Mesenchymal stem cell (in vitro differentiated cells and primary cell): ENCODE data around the gene MEIOSIN.

Experiments
- DNase-seq: peaks from one replicate; pipeline ENCODE4 v3.0.0-alpha.2; 2013
- H2AFZ ChIP-seq: one replicate; pipeline ENCODE4 v1.6.1; 2013; ENCODE audit warnings: low read depth, mild to moderate bottlenecking, control low read depth, inconsistent platforms, low read length, moderate library complexity
- H2AK5ac ChIP-seq: 2 replicates; pipeline ENCODE4 v1.6.1; 2013; ENCODE audit warnings: low read length, moderate library complexity, mild to moderate bottlenecking, inconsistent platforms; ENCODE audit not compliant: severe bottlenecking
- H2BK120ac ChIP-seq: one replicate; pipeline ENCODE4 v1.6.1; 2013; ENCODE audit warnings: low read depth, mild to moderate bottlenecking, inconsistent platforms, low read length, moderate library complexity
- H2BK12ac ChIP-seq, 2 experiments: one replicate each; pipeline ENCODE4 v1.6.1; 2013; ENCODE audit warnings: inconsistent platforms in 2 of 2, low read length in 2 of 2, mild to moderate bottlenecking in 2 of 2, moderate library complexity in 2 of 2, control low read depth in 1 of 2
- H2BK15ac ChIP-seq: one replicate; pipeline ENCODE4 v1.6.1; 2013; ENCODE audit warnings: mild to moderate bottlenecking, low read depth, inconsistent platforms; ENCODE audit not compliant: poor library complexity, severe bottlenecking
- H2BK5ac ChIP-seq: 2 replicates; pipeline ENCODE4 v1.6.1; 2013; ENCODE audit warnings: low read depth, mild to moderate bottlenecking, low read length, control low read depth, inconsistent platforms; ENCODE audit not compliant: poor library complexity, severe bottlenecking
- H3K14ac ChIP-seq, 2 experiments: one replicate each; pipeline ENCODE4 v1.6.1; 2013; ENCODE audit warnings: inconsistent platforms in 2 of 2, low read length in 2 of 2, control low read depth in 1 of 2, mild to moderate bottlenecking in 1 of 2, moderate library complexity in 1 of 2
- H3K18ac ChIP-seq, 2 experiments: one replicate each; pipeline ENCODE4 v1.6.1; 2013; ENCODE audit warnings: inconsistent platforms in 2 of 2, low read length in 2 of 2, control low read depth in 1 of 2, low read depth in 1 of 2, mild to moderate bottlenecking in 1 of 2
- H3K23ac ChIP-seq, 2 experiments: one replicate each; pipeline ENCODE4 v1.6.1; 2013; ENCODE audit warnings: inconsistent platforms in 2 of 2, low read length in 2 of 2, mild to moderate bottlenecking in 2 of 2, moderate library complexity in 2 of 2, control low read depth in 1 of 2
- H3K27ac ChIP-seq: 2 replicates; pipeline ENCODE4 v1.5.1; 2013; ENCODE audit warnings: mild to moderate bottlenecking, moderate library complexity, low read length, control low read depth, inconsistent platforms; ENCODE audit not compliant: poor library complexity, severe bottlenecking
- H3K27me3 ChIP-seq, 2 experiments: 2 replicates each; pipeline versions ENCODE4 v1.6.1 to v1.7.0; 2013; ENCODE audit warnings: low read length in 2 of 2, mild to moderate bottlenecking in 2 of 2, moderate library complexity in 2 of 2, control low read depth in 1 of 2, inconsistent platforms in 1 of 2; ENCODE audit not compliant: control insufficient read depth in 1 of 2, insufficient read depth in 1 of 2
- H3K36me3 ChIP-seq, 2 experiments: 2 replicates each; pipeline versions ENCODE4 v1.6.1 to v1.7.0; 2013; ENCODE audit warnings: low read length in 2 of 2, control low read depth in 1 of 2, inconsistent platforms in 1 of 2, low read depth in 1 of 2, mild to moderate bottlenecking in 1 of 2; ENCODE audit not compliant: insufficient read depth in 2 of 2, control insufficient read depth in 1 of 2
- H3K4ac ChIP-seq, 2 experiments: one replicate each; pipeline ENCODE4 v1.6.1; 2013; ENCODE audit warnings: inconsistent platforms in 2 of 2, low read length in 2 of 2, mild to moderate bottlenecking in 2 of 2, moderate library complexity in 2 of 2, control low read depth in 1 of 2, low read depth in 1 of 2
- H3K4me1 ChIP-seq: 2 replicates; pipeline ENCODE4 v1.6.1; 2013; ENCODE audit warnings: low read depth, low read length, control low read depth; ENCODE audit not compliant: control insufficient read depth, insufficient read depth
- H3K4me2 ChIP-seq: 2 replicates; pipeline ENCODE4 v1.6.1; 2013; ENCODE audit warnings: low read length, mild to moderate bottlenecking, inconsistent platforms; ENCODE audit not compliant: poor library complexity, severe bottlenecking
- H3K4me3 ChIP-seq, 2 experiments: 2 replicates each; pipeline versions ENCODE4 v1.5.1 to v1.7.0; 2013; ENCODE audit warnings: low read length in 2 of 2, mild to moderate bottlenecking in 2 of 2, control low read depth in 1 of 2, low read depth in 1 of 2; ENCODE audit not compliant: insufficient read depth in 1 of 2
- H3K79me1 ChIP-seq: replicated peaks from 2 replicates; pipeline ENCODE4 v1.6.1; 2013; ENCODE audit warnings: mild to moderate bottlenecking, control low read depth, low read length, inconsistent platforms; ENCODE audit not compliant: poor library complexity, severe bottlenecking
- H3K9ac ChIP-seq: 2 replicates; pipeline ENCODE4 v1.7.0; 2013; ENCODE audit warnings: mild to moderate bottlenecking, low read length, moderate library complexity
- H3K9me3 ChIP-seq: 2 replicates; pipeline ENCODE4 v1.7.0; 2013; ENCODE audit warnings: mild to moderate bottlenecking, low read length; ENCODE audit not compliant: control insufficient read depth
- H4K8ac ChIP-seq: one replicate; pipeline ENCODE4 v1.6.1; 2013; ENCODE audit warnings: inconsistent platforms, mild to moderate bottlenecking, low read length, moderate library complexity
- H4K91ac ChIP-seq: one replicate; pipeline ENCODE4 v1.6.1; 2013; ENCODE audit warnings: mild to moderate bottlenecking, low read length, inconsistent platforms
- WGBS: methylation state at CpG from one replicate; pipeline ENCODE4 v1.1.7; 2013; ENCODE audit warnings: mixed read lengths; 5-methylcytosine and 5-hydroxymethylcytosine counted together

Gene MEIOSIN

GRCh38 chr19:45764475-45764874, 31.2 kb downstream of the MEIOSIN start:
- H3K18ac ChIP-seq, result peak overlapping the region in 1 of 2 experiments; percentile 30
- H2BK5ac ChIP-seq, result no peak overlapping the region
- H4K8ac ChIP-seq, result peak overlapping the region; percentile 50
- no peak overlapping the region for H2BK15ac ChIP-seq
- H2BK120ac ChIP-seq, result no peak overlapping the region
- no peak overlapping the region for H3K27ac ChIP-seq
- H4K91ac ChIP-seq, result no peak overlapping the region
- no peak overlapping the region for H3K4ac ChIP-seq
- H2AK5ac ChIP-seq, result no peak overlapping the region
- H3K27me3 ChIP-seq, result peaks cover 4 to 17% of the 10 kb centered on the region in 2 experiments
- peaks cover 37% of the 10 kb centered on the region for H3K4me1 ChIP-seq
- peak overlapping the region; percentile 43 for H3K9ac ChIP-seq
- no peak overlapping the region for H2AFZ ChIP-seq
- no peaks in the 10 kb centered on the region for H3K9me3 ChIP-seq
- H3K23ac ChIP-seq, result no peak overlapping the region
- H3K79me1 ChIP-seq, result peaks cover 14% of the 10 kb centered on the region
- H3K4me2 ChIP-seq, result no peak overlapping the region
- DNase-seq, result no peak
- WGBS, result 70% methylated on average over 6 of the region's 6 CpGs
- H3K4me3 ChIP-seq, result no peak overlapping the region
- H3K36me3 ChIP-seq, result peaks cover 4 to 17% of the 10 kb centered on the region in 2 experiments
- H3K14ac ChIP-seq, result no peak overlapping the region
- H2BK12ac ChIP-seq, result peak overlapping the region in 1 of 2 experiments; percentile 63

- H3K9ac ChIP-seq, result no peak overlapping the region
- no peak overlapping the region for H3K27ac ChIP-seq
- 51% methylated on average over 21 of the region's 21 CpGs for WGBS
- H3K36me3 ChIP-seq, result peaks cover 4 to 20% of the 10 kb centered on the region in 2 experiments
- peak overlapping the region; percentile 55 for H4K8ac ChIP-seq
- H3K4me1 ChIP-seq, result peaks cover 39% of the 10 kb centered on the region
- no peaks in the 10 kb centered on the region for H3K9me3 ChIP-seq
- no peak overlapping the region for H2BK5ac ChIP-seq
- H3K23ac ChIP-seq, result peak overlapping the region in 1 of 2 experiments; percentile 74
- DNase-seq, result no peak
- no peak overlapping the region for H3K4me2 ChIP-seq
- H3K18ac ChIP-seq, result peak overlapping the region in 1 of 2 experiments; percentile 18
- no peak overlapping the region for H2BK15ac ChIP-seq
- H2BK12ac ChIP-seq, result peak overlapping the region in 1 of 2 experiments; percentile 70
- H3K4me3 ChIP-seq, result no peak overlapping the region
- H3K27me3 ChIP-seq, result peaks cover 4 to 17% of the 10 kb centered on the region in 2 experiments
- H4K91ac ChIP-seq, result peak overlapping the region; percentile 28
- no peak overlapping the region for H2BK120ac ChIP-seq
- H3K14ac ChIP-seq, result peak overlapping the region in 1 of 2 experiments; percentile 15
- H2AFZ ChIP-seq, result no peak overlapping the region
- peaks cover 14% of the 10 kb centered on the region for H3K79me1 ChIP-seq
- peak overlapping the region in 1 of 2 experiments; percentile 73 for H3K4ac ChIP-seq
- no peak overlapping the region for H2AK5ac ChIP-seq
Observed at GRCh38 chr19:45764945-45765701, 31.9 kb downstream of the MEIOSIN start.

- peaks cover 4 to 21% of the 10 kb centered on the region in 2 experiments for H3K36me3 ChIP-seq
- peak overlapping the region; percentile 7 to 89 for H3K4me3 ChIP-seq
Observed at GRCh38 chr19:45765702-45766295, 32.6 kb downstream of the MEIOSIN start.

More at GRCh38 chr19:45765702-45766295, 32.6 kb downstream of the MEIOSIN start:
- Histone ChIP-seq H2AK5ac (no peak overlapping the region), H3K23ac (no peak overlapping the region), H3K4me1 (peaks cover 44% of the 10 kb centered on the region), H3K4me2 (no peak overlapping the region), H3K79me1 (peaks cover 14% of the 10 kb centered on the region), H3K14ac (peak overlapping the region in 1 of 2 experiments; percentile 53), H2BK120ac (no peak overlapping the region), H3K9me3 (no peaks in the 10 kb centered on the region), H3K9ac (peak overlapping the region; percentile 95), H3K4ac (peak overlapping the region in 1 of 2 experiments; percentile 48), H2BK15ac (no peak overlapping the region), H2BK12ac (peak overlapping the region; percentile 30 to 70), H4K91ac (peak overlapping the region; percentile 52), H3K27ac (no peak overlapping the region), H2AFZ (no peak overlapping the region), H4K8ac (peak overlapping the region; percentile 60), H3K18ac (peak overlapping the region in 1 of 2 experiments; percentile 18), H2BK5ac (no peak overlapping the region), H3K27me3 (peaks cover 4 to 17% of the 10 kb centered on the region in 2 experiments)
- WGBS, result 90% methylated on average over 23 of the region's 23 CpGs
- no peak for DNase-seq
